ENCODE measurements around the gene SLC3A2. TPM values are rescaled to one million over a fixed set of nuclear protein-coding genes. Genes with fewer than 3 reads are reported as not detected.

Gene SLC3A2
- total RNA-seq, 2 experiments from 2014 or later, result 443 to 455 TPM

GRCh38 chr11:62861564-62862192 is 19.0 kb upstream of the SLC3A2 start:
- ChIA-PET POLR2A (interaction anchor here (0.6 to 2.0 kb wide), 7 partner anchors 8 to 1710 kb away, joined by 3 to 8 read pairs (median 6); partner anchors contain the start of genes STX5 and TEX54), CTCF (interaction anchor here (0.6 to 3.8 kb wide), 10 partner anchors 11 to 239 kb away, joined by 3 to 27 read pairs (median 3); partner anchors contain the start of genes TMEM179B and ZBTB3)

- POLR2A ChIA-PET, result interaction anchor here (1.1 kb wide), 1 partner anchor 77 kb away, joined by 3 read pairs; no protein-coding TSS in a partner anchor
- CTCF ChIA-PET, result interaction anchor here (0.7 to 3.8 kb wide), 6 partner anchors 9 to 77 kb away, joined by 3 to 27 read pairs (median 3); partner anchors contain the start of genes SLC3A2 and TMEM179B
These were observed 16.9 kb upstream of the SLC3A2 start for GRCh38 chr11:62863687-62864335.

- CTCF ChIA-PET, result interaction anchor here (0.6 to 1.3 kb wide), 5 partner anchors 9 to 1902 kb away, joined by 3 to 5 read pairs (median 3); partner anchors contain the start of gene TMEM179B
- POLR2A ChIA-PET, result interaction anchor here (0.6 to 1.2 kb wide), 3 partner anchors 16 to 93 kb away, joined by 3 to 18 read pairs (median 5); partner anchors contain the start of gene SLC3A2
These were observed 15.1 kb upstream of the SLC3A2 start for GRCh38 chr11:62865635-62866034.

- POLR2A ChIA-PET, result interaction anchor here (0.7 kb wide), 1 partner anchor 85 kb away, joined by 3 read pairs; no protein-coding TSS in a partner anchor
These were observed 5.8 kb upstream of the SLC3A2 start for GRCh38 chr11:62874851-62875250.

GRCh38 chr11:62875698-62876478 is 4.8 kb upstream of the SLC3A2 start:
- ChIA-PET CTCF (interaction anchor here (1.0 kb wide), 1 partner anchor 89 kb away, joined by 3 read pairs; no protein-coding TSS in a partner anchor), POLR2A (no interaction called here)

More at GRCh38 chr11:62874851-62875250, 5.8 kb upstream of the SLC3A2 start:
- CTCF ChIA-PET, result interaction anchor here (1.0 kb wide), 1 partner anchor 88 kb away, joined by 3 read pairs; no protein-coding TSS in a partner anchor

GRCh38 chr11:62876712-62877111 is 4.0 kb upstream of the SLC3A2 start:
- POLR2A ChIA-PET, result no interaction called here
- CTCF ChIA-PET, result no interaction called here

GRCh38 chr11:62879235-62879978 is 1.3 kb upstream of the SLC3A2 start:
- ChIA-PET CTCF (interaction anchor here (0.9 to 1.0 kb wide), 2 partner anchors 18 to 45 kb away, joined by 4 read pairs; no protein-coding TSS in a partner anchor), POLR2A (interaction anchor here (1.3 kb wide), 1 partner anchor 23 kb away, joined by 5 read pairs; no protein-coding TSS in a partner anchor)

- ChIA-PET POLR2A (interaction anchor here (0.6 to 8.4 kb wide), 9 partner anchors 15 to 177 kb away, joined by 3 to 170 read pairs (median 9); partner anchors contain the start of genes NXF1, STX5, TEX54 and WDR74), CTCF (interaction anchor here (0.6 to 2.6 kb wide), 8 partner anchors 17 to 109 kb away, joined by 3 to 25 read pairs (median 4); partner anchors contain the start of genes NXF1, STX5 and TAF6L)
These were observed 379 bp upstream of the SLC3A2 start for GRCh38 chr11:62880231-62880802.

- ChIA-PET POLR2A (interaction anchor here (0.7 to 8.4 kb wide), 17 partner anchors 8 to 308 kb away, joined by 3 to 170 read pairs (median 7); partner anchors contain the start of genes C11orf98, CSKMT, EEF1G and LBHD1), CTCF (interaction anchor here (0.6 to 2.9 kb wide), 14 partner anchors 8 to 142 kb away, joined by 3 to 25 read pairs (median 4); partner anchors contain the start of genes STX5 and TAF6L)
These were observed 1.1 kb downstream of the SLC3A2 start for GRCh38 chr11:62881579-62882430.

GRCh38 chr11:62882431-62882749 is 1.7 kb downstream of the SLC3A2 start:
- ChIA-PET POLR2A (interaction anchor here (0.6 to 8.4 kb wide), 7 partner anchors 17 to 1897 kb away, joined by 3 to 170 read pairs (median 6); partner anchors contain the start of gene WDR74), CTCF (interaction anchor here (0.6 to 2.9 kb wide), 7 partner anchors 8 to 141 kb away, joined by 3 to 25 read pairs (median 4); no protein-coding TSS in a partner anchor)

GRCh38 chr11:62882788-62883501 is 2.2 kb downstream of the SLC3A2 start:
- POLR2A ChIA-PET, result interaction anchor here (0.6 to 8.4 kb wide), 7 partner anchors 16 to 1898 kb away, joined by 3 to 170 read pairs (median 5); partner anchors contain the start of genes TMEM179B and WDR74

GRCh38 chr11:62883673-62884072 is 3.0 kb downstream of the SLC3A2 start:
- POLR2A ChIA-PET, result interaction anchor here (1.0 to 8.4 kb wide), 4 partner anchors 29 to 97 kb away, joined by 3 to 170 read pairs (median 5); partner anchors contain the start of genes STX5 and TMEM179B
- CTCF ChIA-PET, result interaction anchor here (0.6 to 2.9 kb wide), 3 partner anchors 18 to 57 kb away, joined by 3 to 12 read pairs (median 3); no protein-coding TSS in a partner anchor

More at GRCh38 chr11:62882788-62883501, 2.2 kb downstream of the SLC3A2 start:
- CTCF ChIA-PET, result interaction anchor here (1.2 to 2.9 kb wide), 4 partner anchors 22 to 96 kb away, joined by 3 to 25 read pairs (median 11); no protein-coding TSS in a partner anchor

- ChIA-PET CTCF (interaction anchor here (1.0 to 1.7 kb wide), 2 partner anchors 21 kb away, joined by 4 to 5 read pairs; no protein-coding TSS in a partner anchor), POLR2A (interaction anchor here (8.4 kb wide), 1 partner anchor 31 kb away, joined by 170 read pairs; no protein-coding TSS in a partner anchor)
These were observed 4.5 kb downstream of the SLC3A2 start for GRCh38 chr11:62885137-62885750.

- ChIA-PET POLR2A (interaction anchor here (8.4 kb wide), 1 partner anchor 34 kb away, joined by 170 read pairs; no protein-coding TSS in a partner anchor), CTCF (no interaction called here)
These were observed 7.7 kb downstream of the SLC3A2 start for GRCh38 chr11:62888406-62888805.

- CTCF ChIA-PET, result no interaction called here
- POLR2A ChIA-PET, result interaction anchor here (1.6 kb wide), 1 partner anchor 8 kb away, joined by 6 read pairs; no protein-coding TSS in a partner anchor
These were observed 8.4 kb downstream of the SLC3A2 start for GRCh38 chr11:62889126-62889483.

All from activated CD8-positive, alpha-beta memory T cell treated with anti-CD3 and anti-CD28 coated beads for 36 hours (primary cell).